SK-N-SH (cell line): Measurements from ENCODE around the gene COL9A3. TPM values are rescaled to one million over a fixed set of nuclear protein-coding genes. Genes with fewer than 3 reads are reported as not detected.

Experiments used
- CTCF ChIA-PET: fragments of 300-600, 350-600 bp; formaldehyde crosslinking; extraction: SDS; loops from one replicate; lab custom pipeline; 2021; lab: Yijun Ruan, JAX
- POLR2A ChIA-PET: fragments of 350-600 bp; sonication (Branson Sonifier 250); formaldehyde crosslinking; extraction: SDS; loops from one replicate; lab custom pipeline; 2020; ENCODE audit warnings: antibody characterized with exemption, inconsistent platforms; lab: Yijun Ruan, JAX
- DNase-seq: peaks from one replicate; pipeline ENCODE4 v3.0.0; 2012
- H2AFZ ChIP-seq: fragments of 200-600 bp; sonication (generic); 2 replicates; pipeline ENCODE4 v1.8.1; 2016; ENCODE audit warnings: antibody characterized with exemption, mild to moderate bottlenecking, low read depth
- H3F3A ChIP-seq: fragments of 200-600 bp; sonication (generic); replicated peaks from 2 replicates; pipeline ENCODE3; 2016; ENCODE audit warnings: antibody characterized with exemption, mild to moderate bottlenecking; ENCODE audit not compliant: insufficient read depth
- H3K27ac ChIP-seq, 2 experiments: fragments of 200-500 bp in 1 of 2; fragments of 200-600 bp in 1 of 2; sonication (Bioruptor generic) in 1 of 2; sonication (generic), shearing (Covaris generic) in 1 of 2; 2 replicates each; pipeline versions ENCODE4 v1.5.1 to v1.6.1; 2014 to 2016; ENCODE audit warnings: low read depth in 2 of 2, inconsistent platforms in 1 of 2, low read length in 1 of 2, mild to moderate bottlenecking in 1 of 2, mixed read lengths in 1 of 2
- H3K27me3 ChIP-seq: fragments of 200-600 bp; sonication (generic), shearing (Covaris generic); 2 replicates; pipeline ENCODE4 v1.6.1; 2016; ENCODE audit warnings: mixed run types; ENCODE audit not compliant: insufficient read depth
- H3K36me3 ChIP-seq, 2 experiments: fragments of 200-500 bp in 1 of 2; fragments of 200-600 bp in 1 of 2; sonication (Bioruptor generic) in 1 of 2; sonication (generic) in 1 of 2; replicated peaks in 1 of 2; 2 replicates each; pipeline versions ENCODE3 to v1.5.1; 2014 to 2016; ENCODE audit warnings: low read length in 1 of 2, mild to moderate bottlenecking in 1 of 2; ENCODE audit not compliant: insufficient read depth in 2 of 2, control insufficient read depth in 1 of 2
- H3K4me1 ChIP-seq, 2 experiments: fragments of 200-500 bp in 1 of 2; fragments of 200-600 bp in 1 of 2; sonication (Bioruptor generic) in 1 of 2; sonication (generic), shearing (Covaris generic) in 1 of 2; 2 replicates each; pipeline versions ENCODE4 v1.5.1 to v1.6.1; 2014 to 2016; ENCODE audit warnings: low read depth in 1 of 2, low read length in 1 of 2, mixed run types in 1 of 2; ENCODE audit not compliant: insufficient read depth in 2 of 2, control insufficient read depth in 1 of 2
- H3K4me2 ChIP-seq: fragments of 200-600 bp; sonication (generic), shearing (Covaris generic); 2 replicates; pipeline ENCODE4 v1.6.1; 2017; ENCODE audit warnings: mixed run types
- H3K4me3 ChIP-seq, 2 experiments: fragments of 200-500 bp in 1 of 2; fragments of 200-600 bp in 1 of 2; sonication (Bioruptor generic) in 1 of 2; sonication (generic), shearing (Covaris generic) in 1 of 2; 2 replicates each; pipeline versions ENCODE4 v1.5.1 to v1.8.1; 2014 to 2016; ENCODE audit warnings: low read depth in 2 of 2, inconsistent platforms in 1 of 2, low read length in 1 of 2, mild to moderate bottlenecking in 1 of 2, mixed read lengths in 1 of 2, moderate library complexity in 1 of 2
- H3K79me2 ChIP-seq: fragments of 200-600 bp; sonication (generic); 2 replicates; pipeline ENCODE4 v1.8.1; 2017; ENCODE audit warnings: mild to moderate bottlenecking; ENCODE audit not compliant: insufficient read depth
- H3K9ac ChIP-seq: fragments of 200-600 bp; sonication (generic); 2 replicates; pipeline ENCODE4 v1.6.1; 2017; ENCODE audit warnings: mixed run types
- H3K9me2 ChIP-seq: fragments of 200-600 bp; sonication (generic); 2 replicates; pipeline ENCODE4 v1.6.1; 2017; ENCODE audit warnings: mixed run types
- H3K9me3 ChIP-seq: fragments of 200-600 bp; sonication (generic); 2 replicates; pipeline ENCODE4 v1.6.1; 2017; ENCODE audit warnings: mixed run types, mild to moderate bottlenecking, moderate library complexity
- H4K20me1 ChIP-seq: fragments of 200-600 bp; sonication (generic); 2 replicates; pipeline ENCODE4 v1.6.1; 2017; ENCODE audit warnings: mild to moderate bottlenecking, mixed run types; ENCODE audit not compliant: insufficient read depth
- CHD2 ChIP-seq: fragments of 150-350 bp; IDR thresholded peaks from 2 replicates; pipeline ENCODE4 v1.6.1; 2018; ENCODE audit warnings: low read length; ENCODE audit not compliant: partially characterized antibody
- EP300 ChIP-seq, 2 experiments: IDR thresholded peaks; 2 replicates each; pipeline versions ENCODE4 v1.4.0 to v1.6.1; 2012; ENCODE audit warnings: borderline replicate concordance in 1 of 2, low read depth in 1 of 2, low read length in 1 of 2
- EZH2phosphoT487 ChIP-seq: fragments of 200-600 bp; sonication (generic); IDR thresholded peaks from 2 replicates; pipeline ENCODE4 v1.6.1; 2017; ENCODE audit warnings: low read depth, mixed run types, mild to moderate bottlenecking, antibody characterized with exemption, moderate library complexity, borderline replicate concordance
- NFIC ChIP-seq: IDR thresholded peaks from 2 replicates; pipeline ENCODE4 v1.4.0; 2012; ENCODE audit warnings: borderline replicate concordance
- RFX5 ChIP-seq: IDR thresholded peaks from 2 replicates; pipeline ENCODE4 v1.6.1; 2012; ENCODE audit warnings: mild to moderate bottlenecking, improper control_type of control experiment, low read length
- SIN3A ChIP-seq: IDR thresholded peaks from 2 replicates; pipeline ENCODE4 v1.6.1; 2012; ENCODE audit warnings: low read depth, mild to moderate bottlenecking, low read length, moderate library complexity, borderline replicate concordance
- SMC3 ChIP-seq: IDR thresholded peaks from 2 replicates; pipeline ENCODE4 v1.6.1; 2012; ENCODE audit warnings: low read depth, low read length, improper control_type of control experiment
- TAF1 ChIP-seq: IDR thresholded peaks from 2 replicates; pipeline ENCODE4 v1.6.1; 2012; ENCODE audit warnings: low read depth, mild to moderate bottlenecking, low read length, moderate library complexity, borderline replicate concordance
- WGBS: methylation state at CpG from one replicate; pipeline ENCODE4 v1.1.6; 2017; ENCODE audit warnings: low lambda C conversion rate; 5-methylcytosine and 5-hydroxymethylcytosine counted together
- polyA plus RNA-seq, 3 experiments: library from polyadenylated mRNA; depleted of rRNA; stranded (reverse); fragments of >200 nt; gene quantifications; 2 replicates each; pipeline ENCODE4 v1.2.3, GENCODE V29; 2012
- TF ChIP-seq, protein P1 (sequence below): IDR thresholded peaks from 2 replicates; pipeline ENCODE4; 2012

The COL9A3 gene
- polyA plus RNA-seq, 1 of the 3 experiments (the other 2 are of a cell fraction) = 2.5 TPM

DNA sequence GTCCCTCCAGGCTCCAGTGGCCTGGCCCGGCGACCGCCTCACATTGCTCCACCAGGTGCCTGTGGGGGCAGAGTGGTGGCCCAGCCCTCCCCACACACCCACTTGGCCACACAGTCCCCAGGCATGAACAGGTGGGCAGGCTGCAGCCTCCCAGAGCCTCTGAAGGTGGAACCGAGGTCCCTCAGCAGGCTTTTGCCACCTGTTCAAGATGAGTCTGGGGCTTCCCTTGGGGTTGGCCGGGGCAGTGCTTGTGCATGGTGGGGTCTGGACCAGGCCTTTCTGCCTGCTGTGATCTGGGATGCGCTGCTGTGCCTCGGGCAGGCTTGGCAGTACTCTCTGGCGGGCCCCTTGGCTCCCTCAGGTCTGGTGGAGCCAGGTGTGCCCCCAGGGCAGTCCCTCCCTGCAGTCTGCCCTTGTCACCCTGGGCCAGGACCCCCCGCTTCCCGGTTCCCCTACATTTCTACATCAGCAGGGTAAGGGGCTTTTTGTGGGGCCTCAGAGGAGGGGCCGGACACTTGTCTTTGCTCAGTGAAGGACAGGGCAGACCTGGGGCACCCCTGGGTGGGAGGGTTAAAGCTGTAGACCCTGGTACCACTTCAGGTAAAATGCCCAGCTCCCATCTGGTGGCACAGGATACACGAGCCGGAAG is 2.7 kb upstream of the COL9A3 start:
- no peak for TF ChIP-seq CHD2
- TF ChIP-seq, protein P1, sequence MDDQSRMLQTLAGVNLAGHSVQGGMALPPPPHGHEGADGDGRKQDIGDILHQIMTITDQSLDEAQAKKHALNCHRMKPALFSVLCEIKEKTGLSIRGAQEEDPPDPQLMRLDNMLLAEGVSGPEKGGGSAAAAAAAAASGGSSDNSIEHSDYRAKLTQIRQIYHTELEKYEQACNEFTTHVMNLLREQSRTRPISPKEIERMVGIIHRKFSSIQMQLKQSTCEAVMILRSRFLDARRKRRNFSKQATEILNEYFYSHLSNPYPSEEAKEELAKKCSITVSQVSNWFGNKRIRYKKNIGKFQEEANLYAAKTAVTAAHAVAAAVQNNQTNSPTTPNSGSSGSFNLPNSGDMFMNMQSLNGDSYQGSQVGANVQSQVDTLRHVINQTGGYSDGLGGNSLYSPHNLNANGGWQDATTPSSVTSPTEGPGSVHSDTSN = no peak
- TF ChIP-seq SMC3 = no peak
- TF ChIP-seq TAF1 = no peak
- no peak for TF ChIP-seq EZH2phosphoT487
- TF ChIP-seq NFIC = no peak
- TF ChIP-seq SIN3A = no peak
- TF ChIP-seq RFX5 = no peak
- no peak overlapping the region for H3K9ac ChIP-seq
- ChIA-PET CTCF (interaction anchor here (0.7 to 2.3 kb wide), 4 partner anchors 9 to 83 kb away, joined by 3 to 13 read pairs (median 4); partner anchors contain the start of gene OGFR), POLR2A (no interaction called here)
- DNase-seq = no peak
- 91% methylated on average over 5 of the region's 13 CpGs for WGBS
- H2AFZ ChIP-seq = no peak overlapping the region
- H3K27me3 ChIP-seq = no peaks in the 10 kb centered on the region
- H3K4me1 ChIP-seq = peaks cover 13 to 39% of the 10 kb centered on the region in 2 experiments; a peak in 3 of 4 replicates
- H3K79me2 ChIP-seq = no peaks in the 10 kb centered on the region
- H3K9me3 ChIP-seq = no peaks in the 10 kb centered on the region
- H3F3A ChIP-seq = no peaks in the 10 kb centered on the region
- H3K36me3 ChIP-seq = peaks cover 5 to 42% of the 10 kb centered on the region in 2 experiments
- no peak overlapping the region for H3K4me3 ChIP-seq
- H3K9me2 ChIP-seq = no peaks in the 10 kb centered on the region
- no peak overlapping the region for H3K4me2 ChIP-seq
- H4K20me1 ChIP-seq = 0 out of 2 replicates have a peak, but pooled peaks cover 8% of the 10 kb centered on the region
- H3K27ac ChIP-seq = no peak overlapping the region; a peak in 1 of 4 replicates

DNA sequence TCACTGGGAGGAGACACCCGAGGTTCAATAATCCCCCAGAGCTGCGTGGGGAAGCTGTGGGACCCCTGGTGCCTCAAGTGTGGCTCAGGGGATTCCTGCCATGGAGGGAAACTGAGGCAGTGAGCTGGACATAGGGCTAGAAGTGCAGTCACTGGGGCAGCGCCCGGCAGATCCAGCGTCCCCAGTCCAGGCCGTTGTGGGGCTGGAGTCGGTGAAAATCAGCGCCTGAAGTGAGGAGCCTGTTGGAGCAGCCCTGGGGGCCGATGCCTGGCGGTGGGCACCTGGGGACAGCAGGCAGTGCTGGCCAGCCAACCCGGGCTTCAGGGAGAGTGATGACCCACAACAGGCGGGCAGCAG is 2.2 kb upstream of the COL9A3 start:
- no peak overlapping the region for H3K27ac ChIP-seq
- TF ChIP-seq EP300 (IDR thresholded peaks at IDR 0.05; ENCODE audit: borderline replicate concordance in 1 of 2, low read depth in 1 of 2, low read length in 1 of 2) (no peak), CHD2 (no peak)
- TF ChIP-seq, protein P1 = 0 out of 2 replicates have a peak, but pooled peaks have one; percentile 12
- TF ChIP-seq, all 33 proteins: peak for 1
- Histone ChIP-seq H3K9ac (no peak overlapping the region), H3F3A (no peaks in the 10 kb centered on the region), H3K9me2 (no peaks in the 10 kb centered on the region), H2AFZ (no peak overlapping the region), H3K36me3 (peaks cover 3 to 38% of the 10 kb centered on the region in 2 experiments), H4K20me1 (0 out of 2 replicates have a peak, but pooled peaks cover 6% of the 10 kb centered on the region), H3K4me2 (no peak overlapping the region), H3K9me3 (no peaks in the 10 kb centered on the region), H3K4me1 (peaks cover 17 to 44% of the 10 kb centered on the region in 2 experiments; a peak in 3 of 4 replicates), H3K27me3 (no peaks in the 10 kb centered on the region), H3K79me2 (no peaks in the 10 kb centered on the region), H3K4me3 (no peak overlapping the region)
- DNase-seq = no peak
- ChIA-PET POLR2A (interaction anchor here (0.6 to 1.3 kb wide), 2 partner anchors 18 to 41 kb away, joined by 3 read pairs; partner anchors contain the start of gene MRGBP), CTCF (interaction anchor here (1.2 to 2.3 kb wide), 4 partner anchors 10 to 83 kb away, joined by 3 to 13 read pairs (median 7); partner anchors contain the start of gene OGFR)
- 20% methylated on average over 4 of the region's 12 CpGs for WGBS
